ENCODE data around the gene COL1A1. TPM values are rescaled to one million over a fixed set of nuclear protein-coding genes. Genes with fewer than 3 reads are reported as not detected.

Gene COL1A1
- total RNA-seq, 1 experiment from 2014 or later = 23.4 TPM

DNA sequence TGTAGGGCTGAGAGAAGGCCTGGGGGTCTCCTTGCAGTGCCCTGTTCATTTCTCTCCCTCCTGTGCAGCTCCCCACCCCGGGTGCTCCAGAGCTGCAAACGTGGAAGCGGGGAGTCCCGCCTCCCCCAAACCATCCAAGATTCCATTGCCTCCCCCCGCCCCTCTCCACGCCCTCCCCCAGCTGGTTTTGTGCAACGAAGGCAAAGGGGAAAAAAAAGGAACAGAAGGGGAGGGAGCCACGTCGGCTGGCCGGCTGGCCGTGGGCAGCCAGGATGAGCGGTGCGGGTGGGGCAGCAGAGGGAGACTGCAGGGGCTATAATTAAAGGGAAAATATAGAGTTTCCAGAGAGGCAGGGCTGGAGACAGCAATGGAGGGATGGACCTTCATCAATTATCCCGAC is 1.7 kb upstream of the COL1A1 start:
- Histone ChIP-seq H3K36me3 (ENCODE audit: control insufficient read depth, insufficient read depth, low read length) (no peaks in the 10 kb centered on the region), H3K9me3 (no peaks in the 10 kb centered on the region), H3K27me3 (replicated peaks; ENCODE audit: control insufficient read depth, insufficient read depth, low read length) (0 out of 2 replicates have a peak, but pooled peaks cover 1% of the 10 kb centered on the region), H3K4me1 (peaks cover 36% of the 10 kb centered on the region), H3K4me3 (ENCODE audit: low read depth, low read length) (no peak overlapping the region)
- H3K36me3 Mint-ChIP-seq (ENCODE audit: insufficient read depth, unreplicated experiment) = peaks cover 6% of the 10 kb centered on the region
- TF ChIP-seq, protein P1, sequence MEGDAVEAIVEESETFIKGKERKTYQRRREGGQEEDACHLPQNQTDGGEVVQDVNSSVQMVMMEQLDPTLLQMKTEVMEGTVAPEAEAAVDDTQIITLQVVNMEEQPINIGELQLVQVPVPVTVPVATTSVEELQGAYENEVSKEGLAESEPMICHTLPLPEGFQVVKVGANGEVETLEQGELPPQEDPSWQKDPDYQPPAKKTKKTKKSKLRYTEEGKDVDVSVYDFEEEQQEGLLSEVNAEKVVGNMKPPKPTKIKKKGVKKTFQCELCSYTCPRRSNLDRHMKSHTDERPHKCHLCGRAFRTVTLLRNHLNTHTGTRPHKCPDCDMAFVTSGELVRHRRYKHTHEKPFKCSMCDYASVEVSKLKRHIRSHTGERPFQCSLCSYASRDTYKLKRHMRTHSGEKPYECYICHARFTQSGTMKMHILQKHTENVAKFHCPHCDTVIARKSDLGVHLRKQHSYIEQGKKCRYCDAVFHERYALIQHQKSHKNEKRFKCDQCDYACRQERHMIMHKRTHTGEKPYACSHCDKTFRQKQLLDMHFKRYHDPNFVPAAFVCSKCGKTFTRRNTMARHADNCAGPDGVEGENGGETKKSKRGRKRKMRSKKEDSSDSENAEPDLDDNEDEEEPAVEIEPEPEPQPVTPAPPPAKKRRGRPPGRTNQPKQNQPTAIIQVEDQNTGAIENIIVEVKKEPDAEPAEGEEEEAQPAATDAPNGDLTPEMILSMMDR (IDR thresholded peaks at IDR 0.05; ENCODE audit: insufficient read depth in 1 of 2, low read depth in 1 of 2, low read length in 1 of 2, severe bottlenecking in 1 of 2, unreplicated experiment in 1 of 2) = no peak
- no peaks in the 10 kb centered on the region for H3K9me3 Mint-ChIP-seq (ENCODE audit: unreplicated experiment)
- ChIA-PET CTCF (interaction anchor here (1.0 to 4.1 kb wide), 4 partner anchors 69 to 94 kb away, joined by 6 to 245 read pairs (median 70); partner anchors contain the start of gene TMEM92), POLR2A (no interaction called here)
- BruUV-seq (replicated peaks) = no TSS peak
- intact Hi-C loops (cut with micrococcal nuclease; ENCODE audit: unreplicated experiment) = no loop called here
- no peak overlapping the region for H3K27ac Mint-ChIP-seq (ENCODE audit: unreplicated experiment)
- DNase-seq = no peak
- no peak overlapping the region for H3K4me3 Mint-ChIP-seq (ENCODE audit: unreplicated experiment)
- H3K4me1 Mint-ChIP-seq (ENCODE audit: low read depth, unreplicated experiment) = peaks cover 35% of the 10 kb centered on the region
- no peaks in the 10 kb centered on the region for H3K27me3 Mint-ChIP-seq (ENCODE audit: insufficient read depth, unreplicated experiment)

DNA sequence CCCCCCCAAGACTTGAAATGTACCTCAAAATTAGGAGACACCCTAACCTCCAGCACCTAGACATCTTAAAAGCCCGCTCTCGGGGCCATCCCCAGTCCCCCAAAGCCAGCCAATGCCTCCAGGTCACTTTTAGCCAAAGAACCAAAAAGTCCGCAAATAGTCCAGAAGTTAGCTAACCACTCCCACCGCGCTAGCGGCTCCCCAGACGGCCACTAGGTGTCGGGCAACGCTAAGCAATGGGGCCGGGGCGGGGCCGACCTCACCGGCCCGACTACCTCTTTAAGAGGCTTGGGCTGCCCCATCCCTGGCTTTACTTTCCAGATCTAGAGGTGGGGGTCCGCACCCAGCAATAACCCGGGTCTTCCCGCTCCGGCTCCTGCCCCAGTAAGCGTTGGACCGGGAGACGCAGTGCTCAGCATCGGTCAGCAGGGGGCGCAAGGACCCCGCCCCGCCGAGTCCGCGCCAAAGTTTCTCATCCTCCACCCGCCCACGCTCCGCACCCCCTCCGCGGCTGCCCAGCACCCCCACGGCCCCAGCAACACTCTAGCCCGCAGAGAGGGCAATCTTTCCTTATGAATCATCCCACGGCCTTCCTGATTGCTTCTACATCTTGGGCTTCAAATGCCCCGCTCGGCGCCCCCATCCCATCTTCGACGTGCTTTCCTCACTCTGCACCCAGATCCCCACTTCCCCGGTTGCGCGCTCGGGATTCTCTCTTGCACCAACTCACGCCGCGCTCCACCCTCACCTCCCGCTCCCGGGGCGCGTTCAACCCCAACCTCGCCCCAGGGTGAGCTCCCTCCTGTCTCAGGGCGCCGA is 765 bp downstream of the COL1A1 start:
- POLR2A ChIA-PET = interaction anchor here (0.6 to 1.0 kb wide), 7 partner anchors 13 to 335 kb away, joined by 3 to 14 read pairs (median 6); partner anchors contain the start of genes TMEM92 and XYLT2
- no peaks in the 10 kb centered on the region for H3K27me3 Mint-ChIP-seq (ENCODE audit: insufficient read depth, unreplicated experiment)
- peaks cover 20% of the 10 kb centered on the region for H3K4me1 Mint-ChIP-seq (ENCODE audit: low read depth, unreplicated experiment)
- no peaks in the 10 kb centered on the region for H3K36me3 ChIP-seq (ENCODE audit: control insufficient read depth, insufficient read depth, low read length)
- 0 out of 2 replicates have a peak, but pooled peaks cover 1% of the 10 kb centered on the region for H3K27me3 ChIP-seq (replicated peaks; ENCODE audit: control insufficient read depth, insufficient read depth, low read length)
- peak overlapping the region; percentile 42 for H3K4me3 ChIP-seq (ENCODE audit: low read depth, low read length)
- no peaks in the 10 kb centered on the region for H3K9me3 ChIP-seq
- peak overlapping the region; percentile 73 for H3K4me3 Mint-ChIP-seq (ENCODE audit: unreplicated experiment)
- BruUV-seq (replicated peaks) = no TSS peak
- peaks cover 6% of the 10 kb centered on the region for H3K36me3 Mint-ChIP-seq (ENCODE audit: insufficient read depth, unreplicated experiment)
- DNase-seq = peak; percentile 96 to 98
- H3K9me3 Mint-ChIP-seq (ENCODE audit: unreplicated experiment) = no peaks in the 10 kb centered on the region
- peak overlapping the region; percentile 7 for H3K27ac Mint-ChIP-seq (ENCODE audit: unreplicated experiment)
- intact Hi-C loops (cut with micrococcal nuclease; ENCODE audit: unreplicated experiment) = loop anchor here (1.0 kb wide), 5 partner anchors 73 to 279 kb away; partner anchors contain the start of gene LRRC59
- H3K4me1 ChIP-seq = peaks cover 23% of the 10 kb centered on the region
- TF ChIP-seq, protein P1 (IDR thresholded peaks at IDR 0.05; ENCODE audit: insufficient read depth in 1 of 2, low read depth in 1 of 2, low read length in 1 of 2, severe bottlenecking in 1 of 2, unreplicated experiment in 1 of 2) = peak; percentile 99 to 100
- CTCF ChIA-PET = interaction anchor here (0.5 to 4.1 kb wide), 65 partner anchors 9 to 1032 kb away, joined by 3 to 245 read pairs (median 6); partner anchors contain the start of genes FAM117A, LRRC59, PHB1 and SGCA

DNA sequence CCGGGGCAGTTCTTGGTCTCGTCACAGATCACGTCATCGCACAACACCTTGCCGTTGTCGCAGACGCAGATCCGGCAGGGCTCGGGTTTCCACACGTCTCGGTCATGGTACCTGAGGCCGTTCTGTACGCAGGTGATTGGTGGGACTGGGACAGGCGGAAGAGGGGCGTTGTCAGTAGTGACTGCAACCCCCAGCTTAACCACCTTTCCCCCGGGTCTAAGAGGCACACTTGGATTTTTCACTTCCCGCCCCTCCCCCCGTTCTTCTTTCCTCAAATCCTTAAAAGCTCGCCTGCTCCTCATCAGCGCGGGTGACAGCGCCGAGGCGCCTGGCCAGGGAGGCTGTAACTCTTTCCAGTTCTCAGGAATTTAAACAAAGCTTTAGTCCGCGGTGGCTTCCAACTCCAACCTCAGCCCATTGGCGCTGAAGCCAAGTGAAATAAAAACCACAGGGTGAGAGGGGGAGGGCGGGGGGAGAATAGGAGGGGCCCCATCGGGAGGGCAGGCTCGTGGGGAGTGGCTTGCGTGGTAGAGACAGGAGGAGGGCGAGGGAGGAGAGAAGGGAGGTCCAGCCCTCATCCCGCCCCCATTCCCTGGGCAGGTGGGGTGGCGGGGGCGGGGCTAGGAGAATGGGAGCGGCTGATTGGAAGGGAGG is 1.5 kb downstream of the COL1A1 start:
- Mint-ChIP-seq H3K27me3 (ENCODE audit: insufficient read depth, unreplicated experiment) (no peaks in the 10 kb centered on the region), H3K27ac (ENCODE audit: unreplicated experiment) (peak overlapping the region; percentile 7), H3K36me3 (ENCODE audit: insufficient read depth, unreplicated experiment) (peaks cover 6% of the 10 kb centered on the region), H3K4me1 (ENCODE audit: low read depth, unreplicated experiment) (peaks cover 12% of the 10 kb centered on the region), H3K9me3 (ENCODE audit: unreplicated experiment) (no peaks in the 10 kb centered on the region), H3K4me3 (ENCODE audit: unreplicated experiment) (peak overlapping the region; percentile 73)
- ChIA-PET POLR2A (interaction anchor here (0.6 to 1.0 kb wide), 6 partner anchors 13 to 334 kb away, joined by 3 to 14 read pairs (median 7); partner anchors contain the start of genes TMEM92 and XYLT2), CTCF (interaction anchor here (0.6 to 4.1 kb wide), 66 partner anchors 9 to 1031 kb away, joined by 3 to 245 read pairs (median 6); partner anchors contain the start of genes FAM117A, LRRC59, PHB1 and SGCA)
- Histone ChIP-seq H3K27me3 (replicated peaks; ENCODE audit: control insufficient read depth, insufficient read depth, low read length) (0 out of 2 replicates have a peak, but pooled peaks cover 1% of the 10 kb centered on the region), H3K36me3 (ENCODE audit: control insufficient read depth, insufficient read depth, low read length) (no peaks in the 10 kb centered on the region), H3K4me1 (peaks cover 16% of the 10 kb centered on the region), H3K4me3 (ENCODE audit: low read depth, low read length) (peak overlapping the region; percentile 42), H3K9me3 (no peaks in the 10 kb centered on the region)
- BruUV-seq (replicated peaks) = TSS peak; percentile 77
- DNase-seq = peak; percentile 98 to 99
- TF ChIP-seq, protein P1 (IDR thresholded peaks at IDR 0.05; ENCODE audit: insufficient read depth in 1 of 2, low read depth in 1 of 2, low read length in 1 of 2, severe bottlenecking in 1 of 2, unreplicated experiment in 1 of 2) = no peak
- intact Hi-C loops (cut with micrococcal nuclease; ENCODE audit: unreplicated experiment) = loop anchor here (1.0 kb wide), 5 partner anchors 73 to 279 kb away; partner anchors contain the start of gene LRRC59

Measured in Caco-2 (cell line).